Natural killer cell (primary cell): Measurements from ENCODE around the gene UBC. TPM values are rescaled to one million over a fixed set of nuclear protein-coding genes. Genes with fewer than 3 reads are reported as not detected.

ENCODE experiments used
- ATAC-seq, 3 donors: fragments of 150-1000 bp in 2 of 3; fragments of 200-7000 bp in 1 of 3; cut with Tn5 transposase; 1 replicate in 1 of 3; 2 replicates in 2 of 3; pipeline ENCODE4 v1.10.0; 2021; ENCODE audit warnings: mild to moderate bottlenecking in 2 of 3, moderate library complexity in 2 of 3
- DNase-seq, 2 donors: peaks; one replicate each; pipeline versions ENCODE4 v3.0.0 to v3.0.0-alpha.2; 2013 to 2021; ENCODE audit warnings: mixed read lengths in 1 of 2
- H3K27ac ChIP-seq: one replicate; pipeline ENCODE4 v1.5.1; 2013; ENCODE audit warnings: mild to moderate bottlenecking, low read length
- H3K27me3 ChIP-seq: one replicate; pipeline ENCODE4 v1.6.1; 2013; ENCODE audit warnings: low read length; ENCODE audit not compliant: control insufficient read depth, insufficient read depth
- H3K36me3 ChIP-seq: one replicate; pipeline ENCODE4 v1.6.1; 2013; ENCODE audit warnings: low read length; ENCODE audit not compliant: control insufficient read depth, insufficient read depth
- H3K4me1 ChIP-seq: one replicate; pipeline ENCODE4 v1.6.1; 2013; ENCODE audit warnings: low read length; ENCODE audit not compliant: control insufficient read depth, insufficient read depth
- H3K4me3 ChIP-seq: one replicate; pipeline ENCODE4 v1.5.1; 2013; ENCODE audit warnings: low read length
- H3K9me3 ChIP-seq: one replicate; pipeline ENCODE4 v1.6.1; 2013; ENCODE audit warnings: low read length; ENCODE audit not compliant: control insufficient read depth, insufficient read depth
- H3K27ac Mint-ChIP-seq, 2 donors: one replicate each; pipeline ENCODE4 v1.8.0; 2022; ENCODE audit warnings: mild to moderate bottlenecking in 2 of 2, mixed read lengths in 2 of 2, moderate library complexity in 1 of 2
- H3K27me3 Mint-ChIP-seq, 2 donors: one replicate each; pipeline ENCODE4 v1.8.0; 2022; ENCODE audit warnings: low read depth in 2 of 2, mixed read lengths in 2 of 2
- H3K36me3 Mint-ChIP-seq: one replicate; pipeline ENCODE4 v1.8.0; 2022; ENCODE audit warnings: mixed read lengths
- H3K4me1 Mint-ChIP-seq, 2 donors: one replicate each; pipeline ENCODE4 v1.8.0; 2022; ENCODE audit warnings: mixed read lengths in 2 of 2
- H3K4me3 Mint-ChIP-seq: one replicate; pipeline ENCODE4 v1.8.0; 2022; ENCODE audit warnings: mild to moderate bottlenecking, moderate library complexity, mixed read lengths
- H3K9me3 Mint-ChIP-seq, 2 donors: one replicate each; pipeline ENCODE4 v1.8.0; 2022; ENCODE audit warnings: mixed read lengths in 2 of 2
- WGBS: methylation state at CpG from one replicate; pipeline ENCODE4 v1.1.7; 2013; ENCODE audit warnings: missing lambda C conversion rate; ENCODE audit not compliant: insufficient coverage; 5-methylcytosine and 5-hydroxymethylcytosine counted together
- intact Hi-C: fragments of 100-400 bp; cut with micrococcal nuclease; formaldehyde crosslinking; loops from one replicate; pipeline ENCODE4 v1.14.2; 2022
- total RNA-seq, 4 donors: library from RNA; stranded (reverse); fragments of 120-200 nt in 1 of 4; gene quantifications; one replicate each; pipeline versions ENCODE4 v1.2.3 to v1.2.4, GENCODE V29; 2013 to 2022
- TF ChIP-seq, protein P1 (sequence below): fragments of 200-600 bp; IDR thresholded peaks from one replicate; pipeline ENCODE4 v1.8.0; 2022; ENCODE audit warnings: antibody characterized with exemption

The UBC gene
- total RNA-seq, 3 donors from 2014 or later (not counting 1 experiment from before 2014, with no cell fraction given), result 1,276 to 1,737 (median 1,334) TPM

DNA sequence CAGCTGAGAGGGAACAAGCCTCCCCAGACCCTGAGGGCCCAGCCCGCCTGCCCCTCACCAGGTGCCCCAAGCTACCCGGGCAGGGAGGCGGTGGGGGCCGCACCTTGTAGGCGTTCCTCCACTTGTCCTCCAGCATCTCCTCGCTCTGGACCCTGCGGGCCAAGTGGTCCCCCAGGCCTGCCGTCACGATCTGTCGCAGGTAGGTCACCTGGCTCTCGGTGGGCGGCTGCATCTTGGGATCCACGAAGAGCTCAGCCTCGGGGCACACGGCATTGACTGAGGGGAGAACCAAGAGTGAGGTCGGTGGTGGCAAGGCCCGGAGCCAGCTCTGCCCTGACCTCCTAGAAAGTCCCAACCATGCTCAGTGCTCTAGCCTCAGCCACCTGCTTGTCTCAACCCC is 37.8 kb upstream of the UBC start:
- Mint-ChIP-seq H3K36me3 (peaks cover 7% of the 10 kb centered on the region), H3K27me3 (no peaks in the 10 kb centered on the region), H3K4me1 (no peaks in the 10 kb centered on the region), H3K9me3 (no peaks in the 10 kb centered on the region), H3K4me3 (no peak overlapping the region), H3K27ac (no peak overlapping the region)
- intact Hi-C loops, result no loop called here
- Histone ChIP-seq H3K27ac (no peak overlapping the region), H3K4me1 (no peaks in the 10 kb centered on the region), H3K4me3 (no peak overlapping the region), H3K36me3 (peaks cover 66% of the 10 kb centered on the region), H3K27me3 (no peaks in the 10 kb centered on the region), H3K9me3 (no peaks in the 10 kb centered on the region)
- TF ChIP-seq, protein P1, sequence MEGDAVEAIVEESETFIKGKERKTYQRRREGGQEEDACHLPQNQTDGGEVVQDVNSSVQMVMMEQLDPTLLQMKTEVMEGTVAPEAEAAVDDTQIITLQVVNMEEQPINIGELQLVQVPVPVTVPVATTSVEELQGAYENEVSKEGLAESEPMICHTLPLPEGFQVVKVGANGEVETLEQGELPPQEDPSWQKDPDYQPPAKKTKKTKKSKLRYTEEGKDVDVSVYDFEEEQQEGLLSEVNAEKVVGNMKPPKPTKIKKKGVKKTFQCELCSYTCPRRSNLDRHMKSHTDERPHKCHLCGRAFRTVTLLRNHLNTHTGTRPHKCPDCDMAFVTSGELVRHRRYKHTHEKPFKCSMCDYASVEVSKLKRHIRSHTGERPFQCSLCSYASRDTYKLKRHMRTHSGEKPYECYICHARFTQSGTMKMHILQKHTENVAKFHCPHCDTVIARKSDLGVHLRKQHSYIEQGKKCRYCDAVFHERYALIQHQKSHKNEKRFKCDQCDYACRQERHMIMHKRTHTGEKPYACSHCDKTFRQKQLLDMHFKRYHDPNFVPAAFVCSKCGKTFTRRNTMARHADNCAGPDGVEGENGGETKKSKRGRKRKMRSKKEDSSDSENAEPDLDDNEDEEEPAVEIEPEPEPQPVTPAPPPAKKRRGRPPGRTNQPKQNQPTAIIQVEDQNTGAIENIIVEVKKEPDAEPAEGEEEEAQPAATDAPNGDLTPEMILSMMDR, result no peak
- 92% methylated on average over 17 of the region's 17 CpGs for WGBS
- no peak for DNase-seq
- ATAC-seq, result no peak

DNA sequence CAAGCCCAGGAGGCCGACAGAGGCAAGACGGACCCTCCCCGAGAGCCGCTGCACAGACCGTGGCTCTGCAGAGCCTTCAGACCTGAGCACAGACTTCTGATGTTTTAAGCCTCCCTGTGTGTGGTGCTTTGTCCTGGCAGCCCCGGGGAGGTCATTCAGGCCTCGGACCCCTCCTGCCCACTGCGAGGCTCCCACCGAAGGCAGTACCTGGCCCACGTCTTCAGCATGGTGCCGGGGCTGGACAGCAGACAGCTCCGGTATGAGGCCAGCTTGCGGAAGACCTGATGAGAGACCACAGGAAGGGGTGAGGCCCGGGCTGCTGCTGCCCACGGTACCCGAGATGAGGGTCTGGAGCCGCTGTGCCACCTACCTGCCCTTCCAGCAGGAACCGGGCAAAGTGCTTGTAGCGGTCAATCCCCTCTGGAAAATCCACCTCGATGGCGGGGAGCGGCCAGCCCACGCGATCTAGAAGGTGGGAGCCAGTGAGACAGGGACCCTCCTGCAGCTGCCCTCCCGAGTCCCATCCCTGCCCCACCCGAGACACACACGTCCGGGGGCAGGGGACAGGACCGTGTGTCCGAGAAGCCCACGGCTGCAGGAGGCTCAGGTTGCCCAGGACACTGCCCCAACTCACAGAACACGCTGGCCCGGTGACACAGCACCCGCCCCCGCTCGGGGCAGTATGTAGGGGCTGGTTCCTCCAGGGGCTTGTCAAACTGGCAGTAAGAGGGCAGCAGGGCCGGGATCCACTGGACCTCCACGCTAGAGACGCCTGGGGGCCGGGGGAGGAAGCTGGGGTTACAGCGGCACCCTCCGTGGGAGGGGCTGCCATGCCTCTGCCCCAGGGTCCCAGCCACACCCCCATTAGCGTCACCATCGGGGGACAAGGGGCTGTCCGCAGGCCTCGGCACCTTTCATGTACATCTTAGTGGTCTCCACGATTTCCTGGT is 35.6 kb upstream of the UBC start:
- 94% methylated on average over 47 of the region's 47 CpGs for WGBS
- no peak overlapping the region for H3K27ac Mint-ChIP-seq
- H3K27me3 Mint-ChIP-seq, result no peaks in the 10 kb centered on the region
- peaks cover 7% of the 10 kb centered on the region for H3K36me3 Mint-ChIP-seq
- intact Hi-C loops, result no loop called here
- DNase-seq, result no peak
- H3K4me3 ChIP-seq, result no peak overlapping the region
- no peaks in the 10 kb centered on the region for H3K4me1 ChIP-seq
- no peaks in the 10 kb centered on the region for H3K9me3 ChIP-seq
- TF ChIP-seq, protein P1, result no peak
- H3K4me1 Mint-ChIP-seq, result no peaks in the 10 kb centered on the region
- H3K36me3 ChIP-seq, result peaks cover 55% of the 10 kb centered on the region
- ATAC-seq, result no peak
- no peaks in the 10 kb centered on the region for H3K9me3 Mint-ChIP-seq
- no peaks in the 10 kb centered on the region for H3K27me3 ChIP-seq
- H3K4me3 Mint-ChIP-seq, result no peak overlapping the region
- no peak overlapping the region for H3K27ac ChIP-seq

DNA sequence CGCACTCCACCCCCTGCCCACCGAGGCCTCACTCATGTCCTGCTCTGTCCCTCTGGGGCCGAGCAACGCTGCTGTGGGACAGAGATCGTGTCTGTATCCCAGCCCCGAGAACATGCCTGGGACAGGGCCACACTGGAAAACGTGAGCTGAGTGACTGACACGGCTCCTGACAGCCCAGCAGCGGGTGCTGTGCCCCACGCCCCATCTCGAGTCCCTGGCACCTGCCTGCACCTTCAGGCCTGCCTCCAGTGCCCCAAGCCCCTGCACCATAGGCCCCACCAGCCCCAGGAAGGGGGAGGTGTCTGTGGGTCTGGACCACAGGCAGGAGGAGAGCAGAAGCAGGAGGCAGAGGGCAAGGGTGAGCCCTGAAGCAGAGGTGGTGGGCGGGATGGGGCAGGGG is 34.6 kb upstream of the UBC start:
- no peak for ATAC-seq
- no peaks in the 10 kb centered on the region for H3K27me3 Mint-ChIP-seq
- Histone ChIP-seq H3K4me3 (no peak overlapping the region), H3K27ac (no peak overlapping the region), H3K27me3 (no peaks in the 10 kb centered on the region), H3K4me1 (no peaks in the 10 kb centered on the region), H3K9me3 (no peaks in the 10 kb centered on the region), H3K36me3 (peaks cover 50% of the 10 kb centered on the region)
- H3K27ac Mint-ChIP-seq, result no peak overlapping the region
- no peak for DNase-seq
- TF ChIP-seq, protein P1, result no peak
- H3K9me3 Mint-ChIP-seq, result no peaks in the 10 kb centered on the region
- WGBS, result 95% methylated on average over 12 of the region's 12 CpGs
- intact Hi-C loops, result no loop called here
- H3K4me1 Mint-ChIP-seq, result no peaks in the 10 kb centered on the region
- no peak overlapping the region for H3K4me3 Mint-ChIP-seq
- H3K36me3 Mint-ChIP-seq, result peaks cover 7% of the 10 kb centered on the region
